Fibroblast of the aortic adventitia (primary cell): ENCODE results near the gene FAM161B. TPM values are rescaled to one million over a fixed set of nuclear protein-coding genes. Genes with fewer than 3 reads are reported as not detected.
"Not testable (repeated sequence)": the region's sequence is repeated elsewhere in the genome, so short reads cannot be mapped to it uniquely, and the experiment has no call there.

Source experiments
- DNase-seq: peaks from one replicate; pipeline ENCODE4 v3.0.0-alpha.2; 2010; ENCODE audit warnings: low read depth
- H3K4me3 ChIP-seq: 2 replicates; pipeline ENCODE4 v1.5.1; 2011; ENCODE audit warnings: low read depth, mild to moderate bottlenecking, control low read depth, low read length, moderate library complexity
- total RNA-seq: library from RNA; depleted of rRNA; stranded (reverse); fragments of >200 nt; gene quantifications from 2 replicates; pipeline ENCODE4 v1.2.3, GENCODE V29; 2012; ENCODE audit warnings: low replicate concordance
- TF ChIP-seq, protein P1 (sequence below): IDR thresholded peaks from 2 replicates; pipeline ENCODE4 v1.5.1; 2011; ENCODE audit warnings: mild to moderate bottlenecking, low read length, control low read depth, inconsistent platforms; ENCODE audit not compliant: insufficient read depth

Gene FAM161B
- total RNA-seq, 1 donor = 3.1 TPM

GRCh38 chr14:73913256-73913655, 36.6 kb downstream of the FAM161B start:
- DNase-seq = peak; percentile 65
- TF ChIP-seq, protein P1, sequence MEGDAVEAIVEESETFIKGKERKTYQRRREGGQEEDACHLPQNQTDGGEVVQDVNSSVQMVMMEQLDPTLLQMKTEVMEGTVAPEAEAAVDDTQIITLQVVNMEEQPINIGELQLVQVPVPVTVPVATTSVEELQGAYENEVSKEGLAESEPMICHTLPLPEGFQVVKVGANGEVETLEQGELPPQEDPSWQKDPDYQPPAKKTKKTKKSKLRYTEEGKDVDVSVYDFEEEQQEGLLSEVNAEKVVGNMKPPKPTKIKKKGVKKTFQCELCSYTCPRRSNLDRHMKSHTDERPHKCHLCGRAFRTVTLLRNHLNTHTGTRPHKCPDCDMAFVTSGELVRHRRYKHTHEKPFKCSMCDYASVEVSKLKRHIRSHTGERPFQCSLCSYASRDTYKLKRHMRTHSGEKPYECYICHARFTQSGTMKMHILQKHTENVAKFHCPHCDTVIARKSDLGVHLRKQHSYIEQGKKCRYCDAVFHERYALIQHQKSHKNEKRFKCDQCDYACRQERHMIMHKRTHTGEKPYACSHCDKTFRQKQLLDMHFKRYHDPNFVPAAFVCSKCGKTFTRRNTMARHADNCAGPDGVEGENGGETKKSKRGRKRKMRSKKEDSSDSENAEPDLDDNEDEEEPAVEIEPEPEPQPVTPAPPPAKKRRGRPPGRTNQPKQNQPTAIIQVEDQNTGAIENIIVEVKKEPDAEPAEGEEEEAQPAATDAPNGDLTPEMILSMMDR = no peak
- H3K4me3 ChIP-seq = no peak overlapping the region

- TF ChIP-seq, protein P1 = no peak
- peak; percentile 50 for DNase-seq
- no peak overlapping the region for H3K4me3 ChIP-seq
Observed at GRCh38 chr14:73909681-73910080, 40.2 kb downstream of the FAM161B start.

DNA sequence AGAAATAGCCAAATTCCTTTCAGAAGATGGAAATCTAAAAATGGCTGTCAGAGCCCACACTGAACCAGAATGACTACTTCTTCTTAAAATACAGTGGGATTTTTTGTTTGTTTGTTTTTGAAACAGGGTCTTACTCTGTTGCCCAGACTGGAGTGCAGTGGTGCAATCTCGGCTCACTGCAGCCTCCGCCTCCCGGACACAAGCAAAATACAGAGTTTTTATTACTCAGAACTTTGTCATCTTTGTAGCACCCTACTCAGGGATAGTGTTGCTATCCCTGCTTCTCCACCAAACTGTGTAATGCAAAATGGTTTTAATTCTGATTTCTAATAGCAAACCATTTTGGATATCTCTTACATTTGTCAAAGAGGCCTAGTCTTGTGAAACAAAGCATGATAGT, 46.9 kb downstream of the FAM161B start:
- TF ChIP-seq, protein P1 = no peak
- no peak overlapping the region for H3K4me3 ChIP-seq
- DNase-seq = no peak

- H3K4me3 ChIP-seq = no peak overlapping the region
- DNase-seq = peak; percentile 19
- TF ChIP-seq, protein P1 = no peak
Observed at GRCh38 chr14:73896521-73896920, 53.4 kb downstream of the FAM161B start.

- no peak for DNase-seq
- TF ChIP-seq, protein P1 = no peak
Observed at GRCh38 chr14:73895939-73896338, 54.0 kb downstream of the FAM161B start.

GRCh38 chr14:73894180-73894687, 55.7 kb downstream of the FAM161B start:
- not testable (repeated sequence) for H3K4me3 ChIP-seq, DNase-seq

More at GRCh38 chr14:73895939-73896338, 54.0 kb downstream of the FAM161B start:
- H3K4me3 ChIP-seq = no peak overlapping the region

GRCh38 chr14:73889376-73889775, 60.5 kb downstream of the FAM161B start:
- no peak for DNase-seq
- TF ChIP-seq, protein P1 = no peak
- no peak overlapping the region for H3K4me3 ChIP-seq
